MM.1S (cell line): Measurements from ENCODE around the gene CACNA1I.

Experiments
- EZH2 ChIP-seq: fragments of 300-600 bp; sonication (generic); optimal IDR thresholded peaks from 2 replicates; pipeline ENCODE3; 2017; ENCODE audit warnings: low read depth, mild to moderate bottlenecking, antibody characterized with exemption, low read length, mixed read lengths
- EZH2phosphoT487 ChIP-seq: fragments of 300-600 bp; sonication (generic); IDR thresholded peaks from 2 replicates; pipeline ENCODE4 v1.6.1; 2018; ENCODE audit warnings: antibody characterized with exemption, low read length
- TF ChIP-seq, protein P1 (sequence below): fragments of 300-600 bp; sonication (generic); IDR thresholded peaks from 2 replicates; pipeline ENCODE4 v1.5.1; 2016; ENCODE audit warnings: antibody characterized with exemption, low read length, mixed read lengths

GRCh38 chr22:39722032-39722325, 151.4 kb downstream of the CACNA1I start:
- TF ChIP-seq, protein P1, sequence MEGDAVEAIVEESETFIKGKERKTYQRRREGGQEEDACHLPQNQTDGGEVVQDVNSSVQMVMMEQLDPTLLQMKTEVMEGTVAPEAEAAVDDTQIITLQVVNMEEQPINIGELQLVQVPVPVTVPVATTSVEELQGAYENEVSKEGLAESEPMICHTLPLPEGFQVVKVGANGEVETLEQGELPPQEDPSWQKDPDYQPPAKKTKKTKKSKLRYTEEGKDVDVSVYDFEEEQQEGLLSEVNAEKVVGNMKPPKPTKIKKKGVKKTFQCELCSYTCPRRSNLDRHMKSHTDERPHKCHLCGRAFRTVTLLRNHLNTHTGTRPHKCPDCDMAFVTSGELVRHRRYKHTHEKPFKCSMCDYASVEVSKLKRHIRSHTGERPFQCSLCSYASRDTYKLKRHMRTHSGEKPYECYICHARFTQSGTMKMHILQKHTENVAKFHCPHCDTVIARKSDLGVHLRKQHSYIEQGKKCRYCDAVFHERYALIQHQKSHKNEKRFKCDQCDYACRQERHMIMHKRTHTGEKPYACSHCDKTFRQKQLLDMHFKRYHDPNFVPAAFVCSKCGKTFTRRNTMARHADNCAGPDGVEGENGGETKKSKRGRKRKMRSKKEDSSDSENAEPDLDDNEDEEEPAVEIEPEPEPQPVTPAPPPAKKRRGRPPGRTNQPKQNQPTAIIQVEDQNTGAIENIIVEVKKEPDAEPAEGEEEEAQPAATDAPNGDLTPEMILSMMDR: no peak
- TF ChIP-seq EZH2 (no peak), EZH2phosphoT487 (no peak)
